Lower lobe of right lung (tissue), 2 donors: ENCODE results near the gene ABCA1. TPM values are rescaled to one million over a fixed set of nuclear protein-coding genes. Genes with fewer than 3 reads are reported as not detected.
A peak's percentile ranks its signal among the peaks of the same experiment; 100 is the strongest.

Experiments used
- ATAC-seq, 2 donors: fragments of 200-7000 bp; cut with Tn5 transposase; one replicate each; pipeline ENCODE4 v1.9.1; 2020 to 2022; ENCODE audit warnings: mild to moderate bottlenecking in 2 of 2, moderate library complexity in 2 of 2
- DNase-seq: peaks from one replicate; pipeline ENCODE4 v3.0.0-alpha.2; 2020
- H3K27ac ChIP-seq: fragments of 200-600 bp; one replicate; pipeline ENCODE4 v1.8.0; 2022
- H3K27me3 ChIP-seq: fragments of 200-600 bp; one replicate; pipeline ENCODE4 v1.8.0; 2022; ENCODE audit warnings: low read depth
- H3K36me3 ChIP-seq: fragments of 200-600 bp; one replicate; pipeline ENCODE4 v1.8.0; 2022; ENCODE audit warnings: mild to moderate bottlenecking
- H3K4me1 ChIP-seq: fragments of 200-600 bp; one replicate; pipeline ENCODE4 v1.8.0; 2022
- H3K4me3 ChIP-seq: fragments of 200-600 bp; one replicate; pipeline ENCODE4 v1.8.0; 2022; ENCODE audit warnings: mild to moderate bottlenecking
- H3K9me3 ChIP-seq: fragments of 200-600 bp; one replicate; pipeline ENCODE4 v1.8.0; 2022
- CTCF ChIP-seq: fragments of 200-600 bp; IDR thresholded peaks from one replicate; pipeline ENCODE4 v1.8.0; 2022; ENCODE audit warnings: antibody characterized with exemption, mild to moderate bottlenecking
- intact Hi-C: fragments of 100-400 bp; cut with DNase I; formaldehyde crosslinking; loops from one replicate; pipeline ENCODE4 v1.11.0; 2022
- total RNA-seq: library from RNA; stranded (reverse); fragmentation: NEBNext Ultra II Directional; extraction: Animal tissue kit (Norgen Biotek cat#: 25700); gene quantifications from one replicate; pipeline ENCODE4 v1.2.1, GENCODE V29; 2021
- donor health status: DM: no; HTN: yes; CAD: no; lungs with severe emphysema.

The ABCA1 gene
- total RNA-seq, 1 donor from 2014 or later, result 46.8 TPM

GRCh38 chr9:104783588-104783987 is 144.4 kb downstream of the ABCA1 start:
- no peak for DNase-seq
- no peak for TF ChIP-seq CTCF
- Histone ChIP-seq H3K4me3 (no peak overlapping the region), H3K27me3 (no peaks in the 10 kb centered on the region), H3K36me3 (peaks cover 69% of the 10 kb centered on the region), H3K4me1 (no peaks in the 10 kb centered on the region), H3K27ac (no peak overlapping the region), H3K9me3 (no peaks in the 10 kb centered on the region)
- intact Hi-C loops, result no loop called here
- ATAC-seq, result no peak

- Histone ChIP-seq H3K4me1 (no peaks in the 10 kb centered on the region), H3K36me3 (peaks cover 42% of the 10 kb centered on the region), H3K27me3 (no peaks in the 10 kb centered on the region), H3K27ac (no peak overlapping the region), H3K9me3 (no peaks in the 10 kb centered on the region), H3K4me3 (no peak overlapping the region)
- peak; percentile 39 for TF ChIP-seq CTCF
- intact Hi-C loops, result no loop called here
- ATAC-seq, result peak in 1 of 2 donors; percentile 50
- DNase-seq, result no peak
Observed at GRCh38 chr9:104780796-104781395, 147.1 kb downstream of the ABCA1 start.

- no peaks in the 10 kb centered on the region for H3K4me1 ChIP-seq
- H3K9me3 ChIP-seq, result no peaks in the 10 kb centered on the region
- H3K27ac ChIP-seq, result no peak overlapping the region
- intact Hi-C loops, result no loop called here
- no peak overlapping the region for H3K4me3 ChIP-seq
- ATAC-seq, result peak; percentile 33 to 46
- no peak for TF ChIP-seq CTCF
- no peaks in the 10 kb centered on the region for H3K27me3 ChIP-seq
- peaks cover 34% of the 10 kb centered on the region for H3K36me3 ChIP-seq
- DNase-seq, result no peak
Observed at GRCh38 chr9:104779946-104780535, 147.9 kb downstream of the ABCA1 start.

DNA sequence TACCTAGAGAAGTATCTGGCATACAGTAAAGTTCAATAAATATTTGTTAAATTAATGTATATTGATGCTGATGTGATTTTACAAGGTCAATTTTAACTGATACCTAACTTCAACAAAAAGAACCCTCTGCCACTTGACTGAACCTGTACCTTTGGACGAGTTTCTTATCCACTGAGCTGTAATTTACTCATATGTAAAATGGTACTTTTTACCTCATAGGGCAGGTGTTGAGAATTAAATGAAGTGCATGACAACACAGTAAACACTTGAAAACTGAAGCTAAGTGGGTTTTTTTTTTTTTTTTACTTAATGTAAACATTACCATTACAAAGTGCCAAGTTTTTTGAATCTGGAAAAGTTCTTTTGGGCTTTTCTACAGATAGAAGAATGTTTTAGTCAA is 148.6 kb downstream of the ABCA1 start:
- no peaks in the 10 kb centered on the region for H3K4me1 ChIP-seq
- ATAC-seq (peak in 1 of 2 donors; percentile 52), DNase-seq (no peak)
- peaks cover 27% of the 10 kb centered on the region for H3K36me3 ChIP-seq
- no peaks in the 10 kb centered on the region for H3K27me3 ChIP-seq
- no peak overlapping the region for H3K27ac ChIP-seq
- no peak overlapping the region for H3K4me3 ChIP-seq
- H3K9me3 ChIP-seq, result no peaks in the 10 kb centered on the region
- intact Hi-C loops, result no loop called here
- TF ChIP-seq CTCF, result no peak

DNA sequence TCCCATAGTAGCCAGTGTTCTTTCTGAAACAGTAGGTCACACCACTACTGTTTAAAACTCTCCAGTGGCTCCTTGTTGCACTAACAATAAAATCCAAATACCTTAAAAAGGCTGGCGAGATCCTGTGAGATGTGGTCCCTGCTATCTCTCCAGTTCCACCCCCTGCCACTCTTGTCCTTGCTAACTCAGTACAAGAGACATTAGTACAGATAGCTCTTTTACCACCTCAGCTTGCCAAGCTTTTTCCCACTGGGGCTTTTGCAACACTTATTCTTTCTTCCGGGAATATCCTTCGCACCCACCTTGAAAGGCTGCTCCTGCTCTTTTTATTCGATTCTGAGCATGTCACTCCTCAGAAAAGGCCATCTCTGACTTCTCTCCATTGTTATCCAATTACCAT is 149.2 kb downstream of the ABCA1 start:
- TF ChIP-seq CTCF, result no peak
- ATAC-seq, result no peak
- Histone ChIP-seq H3K27ac (no peak overlapping the region), H3K4me1 (no peaks in the 10 kb centered on the region), H3K4me3 (no peak overlapping the region), H3K9me3 (no peaks in the 10 kb centered on the region), H3K27me3 (no peaks in the 10 kb centered on the region), H3K36me3 (peaks cover 21% of the 10 kb centered on the region)
- no peak for DNase-seq
- intact Hi-C loops, result no loop called here
